M059J (cell line): ENCODE measurements around the gene KLHDC4. TPM values are rescaled to one million over a fixed set of nuclear protein-coding genes. Genes with fewer than 3 reads are reported as not detected.
A peak's percentile ranks its signal among the peaks of the same experiment; 100 is the strongest.
"Not testable (repeated sequence)": the region's sequence is repeated elsewhere in the genome, so short reads cannot be mapped to it uniquely, and the experiment has no call there.

ENCODE experiments used
- DNase-seq: peaks from one replicate; pipeline ENCODE4 v3.0.0-alpha.2; 2012; ENCODE audit warnings: low read depth
- total RNA-seq: library from RNA; depleted of rRNA; stranded (reverse); fragments of >200 nt; shearing (Covaris generic); gene quantifications from 2 replicates; pipeline ENCODE4 v1.2.3, GENCODE V29; 2014

The KLHDC4 gene
- total RNA-seq, 1 experiment from 2014 or later, result 14.7 TPM

DNA sequence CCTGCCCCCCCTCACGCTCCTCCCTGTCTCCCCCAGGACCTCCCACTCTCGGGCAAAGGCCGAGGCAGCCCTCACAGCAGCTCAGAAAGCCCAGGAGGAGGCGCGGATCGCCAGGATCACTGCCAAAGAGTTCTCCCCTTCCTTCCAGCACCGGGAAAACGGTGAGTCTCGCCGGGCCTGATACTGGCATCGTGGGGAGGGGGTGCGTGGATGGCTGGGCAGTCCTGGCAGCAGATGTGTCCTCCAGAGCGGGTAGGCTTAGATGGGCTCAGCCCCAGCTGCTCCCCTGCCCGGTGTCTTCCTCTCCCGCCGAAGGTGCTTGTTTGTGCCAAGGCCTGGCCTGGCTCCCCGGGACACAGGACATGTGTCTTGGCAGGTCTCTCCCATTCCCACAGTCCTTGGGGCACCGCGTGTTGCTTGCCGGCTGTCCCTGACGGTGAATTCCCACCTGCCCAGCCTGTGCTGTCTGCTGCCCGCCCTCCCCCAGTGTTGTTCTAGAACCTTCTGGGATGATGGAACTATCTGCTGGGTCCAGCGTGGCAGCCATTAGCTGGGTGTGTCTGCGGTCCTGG is 81.6 kb downstream of the KLHDC4 start:
- DNase-seq, result no peak

DNA sequence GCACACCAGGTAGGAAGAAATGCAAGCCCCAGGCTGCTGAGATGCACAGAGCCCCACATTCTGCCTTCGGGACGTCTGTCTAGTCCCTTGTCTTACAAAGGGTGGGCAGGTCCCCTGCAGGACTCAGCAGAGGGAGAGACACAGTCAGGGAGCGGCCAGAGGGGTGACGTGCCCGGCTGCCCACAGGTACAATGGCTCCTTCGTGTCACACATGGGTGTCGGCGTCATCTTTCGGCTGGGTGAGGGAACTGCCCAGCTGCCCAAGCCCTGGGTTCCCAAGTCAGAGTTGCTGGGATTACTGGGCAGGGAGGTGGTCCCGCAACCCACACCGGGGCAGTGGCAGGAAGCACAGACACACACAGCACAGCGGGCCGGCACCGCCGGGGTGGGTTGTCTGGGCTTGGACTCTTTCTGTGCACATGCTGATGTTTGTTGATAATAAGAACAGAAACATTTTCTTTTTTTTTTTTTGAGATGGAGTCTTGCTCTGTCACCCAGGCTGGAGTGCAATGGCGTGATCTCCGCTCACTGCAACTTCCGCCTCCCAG is 82.9 kb downstream of the KLHDC4 start:
- DNase-seq, result no peak

DNA sequence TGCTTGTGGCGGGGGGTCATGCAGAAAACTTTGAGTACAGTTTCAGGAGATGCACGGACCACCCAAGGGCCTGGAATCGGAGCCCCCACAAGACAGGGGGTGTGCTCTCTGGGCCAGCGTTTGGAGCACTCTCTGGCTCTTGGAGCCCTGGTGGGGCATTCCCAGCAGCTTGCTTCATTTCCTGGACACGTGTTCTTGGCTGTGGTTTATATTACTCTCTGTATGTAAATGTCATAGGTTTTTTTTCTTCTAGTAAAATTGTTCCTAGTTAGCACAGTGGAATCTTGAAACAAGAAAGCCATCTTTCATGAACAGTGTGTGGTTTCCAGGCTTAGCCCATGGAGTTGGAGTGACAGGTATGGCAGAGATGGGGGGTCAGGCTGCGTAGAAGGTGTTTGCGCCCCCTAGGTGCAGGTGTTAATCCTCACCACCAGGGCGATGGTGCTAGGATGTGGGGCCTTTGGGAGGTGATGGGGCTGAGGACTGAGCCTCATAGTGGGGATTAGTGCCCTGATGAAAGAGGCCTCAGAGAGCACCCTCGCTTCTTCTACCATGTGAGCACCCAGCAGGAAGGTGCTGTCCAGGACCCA is 83.7 kb downstream of the KLHDC4 start:
- peak; percentile 58 for DNase-seq

DNA sequence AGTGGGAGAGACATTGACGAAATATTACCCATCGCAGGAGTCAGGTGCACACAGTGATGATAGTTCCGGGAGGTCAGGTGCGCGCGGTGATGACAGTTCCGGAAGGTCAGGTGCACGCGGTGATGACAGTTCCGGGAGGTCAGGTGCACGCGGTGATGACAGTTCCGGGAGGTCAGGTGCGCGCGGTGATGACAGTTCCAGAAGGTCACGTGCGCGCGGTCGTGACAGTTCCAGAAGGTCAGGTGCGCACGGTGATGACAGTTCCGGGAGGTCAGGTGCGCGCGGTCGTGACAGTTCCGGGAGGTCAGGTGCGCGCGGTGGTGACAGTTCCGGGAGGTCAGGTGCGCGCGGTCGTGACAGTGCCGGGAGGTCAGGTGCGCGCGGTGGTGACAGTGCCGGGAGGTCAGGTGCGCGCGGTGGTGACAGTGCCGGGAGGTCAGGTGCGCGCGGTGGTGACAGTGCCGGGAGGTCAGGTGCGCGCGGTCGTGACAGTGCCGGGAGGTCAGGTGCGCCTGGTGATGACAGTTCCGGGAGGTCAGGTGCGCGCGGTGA is 84.7 kb downstream of the KLHDC4 start:
- DNase-seq, result not testable (repeated sequence)

DNA sequence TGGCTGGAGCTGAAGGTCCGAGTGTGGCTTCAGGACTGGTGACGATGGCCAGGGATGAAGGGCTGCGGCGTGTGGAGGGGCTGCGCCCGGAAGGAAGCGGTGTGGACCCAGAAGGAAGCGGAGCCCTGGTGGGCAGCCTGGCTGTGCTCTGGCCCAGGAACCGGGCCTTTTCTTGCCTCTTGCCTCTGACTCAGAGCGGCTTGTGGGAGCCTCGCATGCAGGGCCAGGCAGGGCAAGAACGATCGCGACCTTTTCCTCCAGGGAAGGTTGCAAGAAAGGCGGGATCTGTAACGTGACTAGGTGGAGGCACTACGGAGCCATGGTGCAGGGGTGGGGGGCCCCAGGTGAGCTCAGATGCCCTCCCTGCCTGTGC is 85.5 kb downstream of the KLHDC4 start:
- no peak for DNase-seq

DNA sequence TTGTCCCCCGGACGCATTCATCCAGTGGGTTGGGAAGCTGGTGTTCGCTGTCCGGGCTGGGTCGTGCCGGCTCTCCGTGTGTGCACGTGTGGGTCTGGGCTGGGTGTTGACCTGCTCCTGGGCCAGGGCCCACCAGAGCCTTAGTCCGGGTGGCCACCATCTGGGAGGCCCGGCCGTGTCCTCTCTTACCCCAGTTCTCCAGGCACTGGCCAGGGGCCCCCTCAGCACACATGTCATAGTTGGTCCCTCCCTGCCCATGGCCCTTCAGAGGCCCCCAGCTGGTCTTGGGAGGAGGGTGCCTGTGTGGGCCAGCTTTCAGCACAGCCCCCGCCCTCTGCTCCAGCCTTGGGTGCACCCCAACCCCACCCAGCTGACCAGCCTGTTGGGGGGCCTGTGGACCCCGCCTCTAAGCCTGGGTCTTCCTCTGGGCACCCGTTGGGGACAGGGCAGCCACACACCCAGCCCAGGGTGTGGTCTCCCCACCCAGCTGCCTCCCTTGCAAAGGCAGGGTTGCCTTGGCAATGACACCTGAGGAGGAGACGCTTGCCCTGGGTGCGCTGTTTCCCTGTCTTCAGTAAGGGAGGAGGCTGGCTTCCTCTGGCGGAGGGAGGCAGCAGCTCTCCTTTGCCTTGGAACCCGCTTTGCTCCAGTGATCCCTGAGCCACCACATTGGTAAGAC is 86.1 kb downstream of the KLHDC4 start:
- DNase-seq, result no peak

DNA sequence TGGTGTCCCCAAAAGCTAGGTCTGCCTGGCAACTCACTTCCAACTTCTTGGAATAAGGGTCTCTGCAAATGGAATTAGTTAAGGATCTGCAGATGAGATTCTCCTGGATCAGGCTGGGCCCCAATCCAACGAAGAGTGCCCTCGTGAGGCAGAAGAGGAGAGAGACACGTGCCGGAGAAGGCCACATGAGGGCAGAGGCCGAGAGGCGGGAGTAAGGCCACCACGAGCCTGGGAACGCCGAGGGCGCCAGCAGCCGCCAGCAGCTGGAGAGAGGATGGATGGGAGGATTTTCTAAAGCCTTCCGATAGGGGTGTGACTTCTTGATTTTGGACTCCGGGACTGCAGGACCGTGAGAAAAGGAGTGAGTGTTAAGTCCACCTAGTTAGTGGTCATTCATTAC is 87.2 kb downstream of the KLHDC4 start:
- DNase-seq, result no peak

DNA sequence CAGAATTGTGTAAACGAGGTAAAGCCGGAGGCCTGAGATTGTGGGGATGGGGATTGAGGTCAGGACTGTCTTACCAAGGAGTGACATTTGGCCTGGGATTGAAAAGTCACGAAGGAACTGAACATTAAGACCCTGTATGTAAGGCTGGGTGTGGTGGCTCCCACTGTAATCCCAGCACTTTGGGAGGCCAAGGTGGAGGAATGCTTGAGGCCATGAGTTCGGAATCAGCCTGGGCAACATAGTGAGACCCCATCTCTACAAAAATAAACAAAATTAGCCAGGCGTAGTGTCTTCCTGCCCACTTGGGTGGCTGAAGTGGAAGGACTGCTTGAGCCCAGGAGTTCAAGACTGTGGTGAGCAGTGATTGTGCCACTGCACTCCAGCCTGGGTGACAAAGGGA is 88.0 kb downstream of the KLHDC4 start:
- no peak for DNase-seq

DNA sequence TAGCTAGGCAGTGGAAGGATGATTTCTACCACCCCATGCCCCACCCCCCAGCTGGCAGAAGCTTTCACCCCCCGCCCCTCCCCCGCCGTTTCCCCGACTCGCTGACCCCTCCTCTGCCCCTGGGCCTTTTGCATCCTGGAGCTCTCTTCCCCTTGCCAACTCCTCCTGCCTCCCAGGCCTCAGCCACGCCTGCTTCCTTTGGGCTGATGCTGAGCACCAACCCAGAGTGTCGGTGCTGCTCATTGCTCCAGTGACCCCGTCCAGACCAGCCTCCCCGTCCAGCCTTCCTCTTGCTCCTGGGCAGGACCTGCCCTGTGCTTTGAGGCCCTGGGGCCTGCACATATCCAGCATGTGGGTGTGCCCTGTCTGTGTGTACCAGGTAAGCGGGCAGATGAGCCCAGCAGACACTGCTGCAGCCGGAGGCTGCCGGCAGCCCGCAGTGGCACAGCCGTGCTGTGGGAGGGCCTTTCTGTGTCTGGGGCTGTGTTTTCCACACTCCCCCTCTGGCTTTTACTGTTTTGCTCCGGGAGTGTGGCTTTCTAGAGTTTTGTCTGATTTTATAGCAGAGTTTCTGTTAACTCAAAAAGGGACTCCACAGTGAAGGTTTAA is 90.6 kb downstream of the KLHDC4 start:
- no peak for DNase-seq

DNA sequence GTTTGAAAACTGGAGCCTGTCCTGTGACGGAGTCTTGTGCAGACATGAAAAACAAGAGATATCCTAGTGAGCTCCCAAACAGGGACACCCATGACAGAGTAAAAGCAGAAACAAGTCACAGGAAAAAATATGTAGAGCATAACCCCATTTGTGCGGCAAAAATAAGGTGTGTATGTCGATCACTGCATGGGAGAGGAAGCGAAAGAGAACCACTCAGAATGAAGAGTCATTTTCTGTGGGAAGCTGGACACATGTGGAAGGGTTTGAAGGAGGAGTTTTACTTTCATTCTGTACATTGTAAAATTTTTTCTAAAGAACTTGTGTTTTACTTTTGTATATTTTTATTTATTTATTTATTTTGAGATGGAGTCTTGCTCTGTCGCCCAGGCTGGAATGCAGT is 91.4 kb downstream of the KLHDC4 start:
- DNase-seq, result no peak

DNA sequence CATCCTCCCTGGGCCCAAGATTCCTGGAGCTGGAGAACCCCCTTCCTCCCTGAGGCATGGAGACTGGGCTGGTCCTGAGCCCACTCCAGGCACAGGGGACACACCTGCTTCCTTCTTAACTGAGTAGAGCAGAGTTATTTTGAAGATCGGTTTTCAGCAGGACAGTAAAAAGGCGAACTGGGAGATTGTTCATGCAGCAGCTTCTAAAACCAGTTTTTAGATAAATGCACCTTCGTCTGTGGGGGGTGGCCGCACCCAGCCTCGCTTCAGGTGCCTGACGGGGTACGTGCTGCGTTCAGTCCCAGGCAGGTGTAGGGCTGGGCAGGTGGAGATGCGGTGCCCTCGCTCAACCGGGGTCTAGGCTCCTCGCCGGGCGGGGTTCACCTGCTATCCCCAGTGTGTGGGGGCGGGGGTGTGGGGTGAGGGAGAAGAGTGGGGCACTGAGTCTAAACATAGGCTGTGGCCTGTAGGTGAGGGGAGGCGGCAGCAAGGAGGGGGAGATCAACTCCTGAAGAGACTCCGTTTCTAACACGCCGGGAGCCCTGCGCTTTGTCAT is 94.0 kb downstream of the KLHDC4 start:
- no peak for DNase-seq

DNA sequence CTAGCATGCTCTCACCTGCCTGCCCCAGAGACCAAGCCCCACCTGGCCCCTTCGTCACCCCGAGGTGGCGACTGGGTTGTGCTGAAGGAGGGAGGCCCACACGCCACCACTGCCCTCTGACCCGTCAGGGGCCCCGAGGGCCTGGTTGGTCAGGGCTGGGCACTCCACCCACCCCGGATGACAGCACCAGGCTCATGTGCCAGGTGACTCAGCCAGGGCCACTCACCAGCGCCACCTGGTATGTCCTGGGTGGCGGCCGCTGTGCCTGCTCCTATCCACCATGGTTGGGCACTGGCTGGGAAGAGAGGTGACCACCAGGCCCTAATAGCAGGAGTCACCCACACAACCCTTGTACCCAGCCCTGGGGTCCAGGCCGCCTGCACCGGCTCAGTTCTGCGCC is 94.6 kb downstream of the KLHDC4 start:
- no peak for DNase-seq

DNA sequence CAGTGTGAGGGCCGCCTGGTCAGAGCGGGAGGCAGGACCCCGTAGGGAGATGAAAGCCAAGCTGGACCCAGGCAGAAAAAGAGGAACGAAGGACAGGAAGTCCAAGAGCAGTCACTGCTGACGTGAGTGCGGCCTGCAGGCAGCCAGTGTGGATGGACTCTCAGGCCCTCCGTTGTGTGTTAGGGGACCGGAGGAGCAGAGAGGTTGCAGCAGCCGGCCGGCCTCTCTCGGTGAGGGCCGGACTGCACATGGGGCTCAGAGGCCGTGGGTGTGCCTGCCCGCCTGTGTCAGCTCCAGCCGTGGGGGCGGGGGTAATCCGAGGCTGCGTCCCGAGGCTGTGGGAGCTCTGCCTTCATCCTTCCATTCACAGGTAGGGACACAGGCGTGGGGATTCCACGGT is 96.1 kb downstream of the KLHDC4 start:
- no peak for DNase-seq

DNA sequence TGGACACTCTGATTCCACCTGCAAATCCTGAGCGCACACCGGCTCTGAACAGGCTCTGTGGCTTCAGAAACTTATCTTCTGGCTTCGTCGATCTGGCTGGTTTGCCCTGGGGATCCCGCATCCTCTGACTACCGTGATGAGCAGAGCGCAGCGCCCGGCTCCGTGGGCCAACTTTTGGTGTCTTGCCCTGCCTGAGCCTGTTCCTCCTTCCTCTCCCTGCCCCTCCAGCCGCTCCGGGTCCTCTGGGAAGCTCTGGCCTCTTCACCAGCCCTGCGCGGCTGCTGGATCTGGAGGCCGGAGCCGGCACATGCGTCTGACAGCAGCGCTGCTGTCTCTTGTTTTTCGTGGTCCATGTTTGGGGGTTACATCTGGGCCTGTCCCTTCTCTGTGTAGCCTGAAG is 97.8 kb downstream of the KLHDC4 start:
- DNase-seq, result no peak

DNA sequence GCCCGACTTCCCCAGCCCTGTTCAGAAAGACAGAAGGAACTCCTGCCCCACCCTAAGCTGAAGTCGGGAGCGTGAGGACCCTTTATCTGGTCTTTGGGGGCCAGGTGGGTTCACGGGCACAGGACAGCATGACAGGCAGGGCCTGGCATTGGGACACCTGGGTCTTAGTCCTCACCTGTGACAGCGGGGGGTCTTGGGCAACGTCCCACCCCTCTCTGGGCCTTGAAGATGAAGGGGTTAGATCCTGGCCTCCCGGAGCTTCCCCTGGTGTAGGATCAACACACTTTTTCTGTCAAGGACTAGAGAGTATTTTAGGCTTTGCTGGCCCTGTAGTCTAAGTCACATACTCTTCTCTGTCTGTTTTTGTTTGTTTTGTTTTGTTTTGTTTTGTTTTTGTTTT is 98.3 kb downstream of the KLHDC4 start:
- DNase-seq, result no peak

DNA sequence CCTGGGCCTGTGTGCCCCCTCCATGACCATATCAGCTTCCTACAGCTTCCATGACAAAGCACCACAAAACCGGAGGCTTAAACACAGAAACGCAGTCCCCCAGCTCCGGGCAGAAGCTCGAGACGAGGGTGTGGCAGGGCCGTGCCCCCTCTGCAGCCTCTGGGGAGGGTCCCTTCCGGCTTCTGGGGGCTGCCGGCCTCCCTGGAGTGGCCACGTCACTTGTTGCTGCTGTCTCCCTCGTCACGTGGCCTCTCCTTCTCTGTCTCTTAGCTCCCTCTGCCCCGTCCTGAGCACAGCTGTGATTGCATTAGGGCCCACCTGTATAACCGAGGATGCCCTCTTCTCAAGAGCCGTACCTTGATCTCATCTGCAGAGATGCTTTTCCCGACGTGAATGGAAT is 98.9 kb downstream of the KLHDC4 start:
- DNase-seq, result no peak

DNA sequence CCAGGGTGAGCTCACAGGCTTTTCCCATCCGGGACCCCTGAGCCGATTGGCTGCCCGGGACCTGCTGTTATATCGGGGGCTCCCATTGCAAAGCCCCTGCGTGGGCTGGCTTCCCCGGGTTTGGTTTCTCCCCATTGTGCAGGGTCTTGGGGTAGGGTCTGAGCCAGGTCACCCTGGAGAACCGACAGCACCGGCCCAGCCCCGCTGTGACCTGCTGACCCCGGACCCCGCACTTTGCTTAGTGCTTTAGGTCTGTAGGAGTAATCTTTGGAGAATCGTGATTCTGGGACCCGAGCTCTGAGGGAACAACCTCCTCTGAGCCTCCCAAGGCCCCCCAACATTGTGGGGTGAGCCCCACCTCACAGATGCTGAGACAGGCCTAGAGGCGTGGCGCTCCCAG is 100.6 kb downstream of the KLHDC4 start:
- no peak for DNase-seq

DNA sequence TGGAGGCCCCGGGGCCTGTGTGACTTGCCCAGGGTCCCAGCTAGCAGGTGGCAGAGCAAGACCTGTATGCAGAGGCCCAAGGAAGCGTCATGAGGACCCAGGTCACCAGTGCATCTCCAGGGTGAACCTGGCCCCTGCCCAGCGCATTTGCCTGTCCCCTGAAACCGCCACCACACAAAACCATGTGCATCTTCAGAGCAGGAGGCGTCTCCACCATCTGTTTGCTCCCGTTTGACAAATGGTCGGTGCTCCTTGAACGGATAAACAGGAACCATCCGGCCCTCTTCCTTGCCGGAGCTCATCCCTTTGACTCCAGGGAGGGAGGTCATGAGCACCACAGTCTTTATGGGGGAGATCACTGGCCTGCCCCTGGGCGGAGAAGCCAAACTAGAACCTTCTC is 101.0 kb downstream of the KLHDC4 start:
- no peak for DNase-seq

DNA sequence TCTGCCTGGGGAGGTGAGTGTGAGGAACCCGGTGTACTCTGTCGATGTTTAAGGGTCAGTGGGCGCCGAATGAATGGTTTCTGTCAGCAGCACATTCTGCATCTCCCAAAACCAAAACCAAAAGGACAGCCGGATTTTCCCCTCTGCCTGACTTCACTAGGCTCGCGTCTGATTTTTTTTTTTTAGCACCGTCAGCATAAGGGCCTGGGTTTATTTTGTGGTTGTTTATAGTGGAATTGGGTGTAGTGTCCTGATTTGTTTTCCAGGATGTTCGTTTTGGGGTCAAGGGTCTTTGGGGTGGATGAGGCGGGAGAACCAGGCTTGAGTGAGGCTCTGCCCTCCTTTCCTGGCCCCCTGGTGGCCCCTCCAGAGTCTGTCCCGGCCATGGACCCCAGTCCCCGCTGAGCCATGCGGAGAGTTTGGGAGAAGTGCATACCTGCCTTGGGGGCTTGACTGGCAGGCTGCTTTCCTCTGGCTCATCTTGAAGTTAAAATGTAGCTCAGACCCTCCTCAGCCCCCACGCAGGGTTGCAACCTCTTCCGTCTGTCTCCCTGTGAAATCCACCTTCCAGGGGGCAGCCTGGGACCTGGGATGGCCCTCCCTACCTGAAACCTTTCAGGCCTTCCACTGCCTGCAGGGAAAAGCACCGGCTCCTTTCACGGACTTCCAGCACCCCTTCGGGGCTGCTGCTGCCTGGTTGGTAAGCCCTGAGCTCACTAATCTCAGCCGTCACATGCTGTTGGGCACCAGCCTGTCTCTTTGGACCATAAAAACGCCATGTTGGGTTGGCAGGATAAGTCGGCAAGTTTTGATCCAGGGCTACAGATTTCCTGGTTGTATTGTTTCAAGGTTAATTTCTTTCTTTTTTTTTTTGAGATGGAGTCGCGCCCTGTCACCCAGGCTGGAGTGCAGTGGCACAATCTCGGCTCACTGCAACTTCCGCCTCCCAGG is 103.3 kb downstream of the KLHDC4 start:
- no peak for DNase-seq

DNA sequence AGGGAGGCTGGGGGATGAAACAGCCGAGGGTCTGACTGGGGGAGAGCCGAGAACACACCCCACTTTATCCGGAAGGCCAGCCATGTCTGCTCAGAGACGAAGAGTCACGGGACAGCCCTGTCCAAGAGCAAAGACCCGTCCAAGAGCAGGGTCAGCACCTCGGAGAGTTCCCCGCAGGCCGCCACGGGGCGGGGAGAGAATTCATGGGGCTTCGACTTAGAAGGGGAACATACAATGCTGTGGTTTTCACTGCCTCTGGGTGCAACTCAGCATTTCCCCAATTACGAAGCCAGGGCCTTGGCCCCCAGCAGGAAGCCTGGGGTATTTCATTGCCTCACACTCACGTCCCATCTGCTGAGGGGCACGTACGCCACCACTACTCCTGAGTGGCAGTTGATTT is 104.2 kb downstream of the KLHDC4 start:
- peak; percentile 48 for DNase-seq

DNA sequence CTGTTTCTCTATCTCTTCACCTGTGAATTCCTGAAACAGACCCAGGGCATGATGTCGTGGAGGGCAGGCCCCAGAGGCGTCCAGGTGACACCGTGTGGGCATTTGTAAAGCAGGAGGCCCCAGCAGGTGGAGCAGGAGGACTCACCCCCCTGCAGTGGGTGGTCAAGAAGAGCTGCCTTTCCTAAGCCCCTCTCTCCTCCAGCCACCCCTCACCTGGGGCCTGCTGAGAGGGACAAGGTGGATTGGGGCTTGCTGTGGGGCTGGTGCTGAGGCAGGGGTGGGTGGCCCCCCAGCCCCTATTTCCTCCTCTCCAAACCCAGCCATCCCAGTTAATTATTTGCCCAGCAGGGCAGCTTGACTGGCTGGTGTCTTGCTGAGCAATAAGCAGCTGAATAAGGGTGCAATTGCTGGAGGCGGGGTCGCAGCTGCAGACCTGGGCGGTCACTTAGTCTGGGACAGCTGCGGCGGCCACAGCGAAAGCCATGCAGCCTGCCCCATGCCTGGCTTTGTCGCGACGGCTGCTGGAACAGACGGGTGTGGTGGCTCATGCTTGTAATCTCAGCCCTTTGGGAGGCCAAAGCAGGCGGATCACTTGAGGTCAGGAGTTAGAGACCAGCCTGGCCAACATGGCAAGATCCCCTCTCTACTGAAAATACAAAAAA is 107.1 kb downstream of the KLHDC4 start:
- DNase-seq, result no peak
